ENCODE data around the gene TAGAP. TPM values are rescaled to one million over a fixed set of nuclear protein-coding genes. Genes with fewer than 3 reads are reported as not detected.

The TAGAP gene
- total and polyA plus RNA-seq, 9 of the 15 experiments (the other 6 are each of a cell fraction or from before 2014, with no cell fraction given), result 0.07 TPM; not detected in 8

DNA sequence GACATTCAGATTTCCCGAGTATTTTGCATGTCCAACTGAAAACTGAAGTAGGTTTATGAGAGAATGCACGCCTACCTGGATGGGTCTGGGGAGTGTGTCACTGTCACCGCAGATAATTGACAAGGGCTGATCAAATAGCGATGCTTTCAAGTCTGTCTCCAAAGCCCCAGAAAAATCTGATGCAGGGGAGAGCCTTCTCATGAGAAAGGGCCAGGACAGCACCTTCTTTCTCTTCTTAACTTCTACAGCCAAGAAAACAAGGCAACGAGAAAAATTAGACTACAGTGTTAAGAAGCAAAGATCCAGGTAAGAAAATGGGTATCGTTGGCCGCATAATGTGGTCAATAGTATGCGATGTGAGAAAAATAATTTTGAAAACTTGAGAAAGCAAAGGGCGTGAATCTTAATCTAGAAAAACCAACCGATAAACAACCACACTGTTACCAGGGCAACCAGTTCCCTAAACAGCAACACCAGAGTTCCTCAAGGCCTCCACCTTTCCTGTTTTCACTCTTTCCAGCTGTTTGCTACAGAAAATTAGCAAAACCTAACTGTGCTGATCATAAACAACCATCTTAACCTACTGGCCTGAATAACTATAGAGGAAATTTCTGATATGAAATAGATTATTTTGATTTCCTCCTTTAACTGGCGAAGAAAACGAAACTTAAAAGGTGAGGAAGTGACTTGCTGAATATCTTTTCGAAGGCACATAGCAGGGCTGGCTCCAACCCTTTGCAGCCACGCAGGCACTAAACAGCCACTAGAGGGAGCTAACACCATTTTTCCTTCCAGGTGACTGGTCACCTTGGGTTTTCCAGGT, 2.6 kb downstream of the TAGAP start (continued):
- TF ChIP-seq YY1 (IDR thresholded peaks at IDR 0.05; ENCODE audit: borderline replicate concordance in 1 of 3, control insufficient read depth in 1 of 3, extremely low read depth in 1 of 3, insufficient read depth in 3 of 3, insufficient read length in 1 of 3, insufficient replicate concordance in 2 of 3, low read depth in 1 of 3, low read length in 2 of 3) (no peak), NONO (IDR thresholded peaks at IDR 0.05; ENCODE audit: low read depth in 2 of 2, low read length in 1 of 2) (no peak), POLR2B (IDR thresholded peaks at IDR 0.05; ENCODE audit: low read depth, partially characterized antibody) (no peak), FOXJ3 (CRISPR knock-in tag; IDR thresholded peaks at IDR 0.05) (peak; percentile 87), ZNF707 (CRISPR knock-in tag; conservative IDR thresholded peaks at IDR 0.05) (no peak), WHSC1 (IDR thresholded peaks at IDR 0.05; ENCODE audit: low read length) (no peak), RUNX1 (IDR thresholded peaks at IDR 0.05; ENCODE audit: low read depth) (no peak), EZH2 (IDR thresholded peaks at IDR 0.05; ENCODE audit: borderline replicate concordance, low read depth, low read length) (no peak)
- TF ChIP-seq, protein P1, sequence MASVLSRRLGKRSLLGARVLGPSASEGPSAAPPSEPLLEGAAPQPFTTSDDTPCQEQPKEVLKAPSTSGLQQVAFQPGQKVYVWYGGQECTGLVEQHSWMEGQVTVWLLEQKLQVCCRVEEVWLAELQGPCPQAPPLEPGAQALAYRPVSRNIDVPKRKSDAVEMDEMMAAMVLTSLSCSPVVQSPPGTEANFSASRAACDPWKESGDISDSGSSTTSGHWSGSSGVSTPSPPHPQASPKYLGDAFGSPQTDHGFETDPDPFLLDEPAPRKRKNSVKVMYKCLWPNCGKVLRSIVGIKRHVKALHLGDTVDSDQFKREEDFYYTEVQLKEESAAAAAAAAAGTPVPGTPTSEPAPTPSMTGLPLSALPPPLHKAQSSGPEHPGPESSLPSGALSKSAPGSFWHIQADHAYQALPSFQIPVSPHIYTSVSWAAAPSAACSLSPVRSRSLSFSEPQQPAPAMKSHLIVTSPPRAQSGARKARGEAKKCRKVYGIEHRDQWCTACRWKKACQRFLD (CRISPR knock-in tag; IDR thresholded peaks at IDR 0.05), result 0 out of 2 replicates have a peak, but pooled peaks have one; percentile 26
- TF ChIP-seq, protein P2, sequence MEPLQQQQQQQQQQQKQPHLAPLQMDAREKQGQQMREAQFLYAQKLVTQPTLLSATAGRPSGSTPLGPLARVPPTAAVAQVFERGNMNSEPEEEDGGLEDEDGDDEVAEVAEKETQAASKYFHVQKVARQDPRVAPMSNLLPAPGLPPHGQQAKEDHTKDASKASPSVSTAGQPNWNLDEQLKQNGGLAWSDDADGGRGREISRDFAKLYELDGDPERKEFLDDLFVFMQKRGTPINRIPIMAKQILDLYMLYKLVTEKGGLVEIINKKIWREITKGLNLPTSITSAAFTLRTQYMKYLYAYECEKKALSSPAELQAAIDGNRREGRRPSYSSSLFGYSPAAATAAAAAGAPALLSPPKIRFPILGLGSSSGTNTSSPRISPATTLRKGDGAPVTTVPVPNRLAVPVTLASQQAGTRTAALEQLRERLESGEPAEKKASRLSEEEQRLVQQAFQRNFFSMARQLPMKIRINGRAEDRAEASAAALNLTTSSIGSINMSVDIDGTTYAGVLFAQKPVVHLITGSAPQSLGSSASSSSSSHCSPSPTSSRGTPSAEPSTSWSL (CRISPR knock-in tag; IDR thresholded peaks at IDR 0.05; ENCODE audit: borderline replicate concordance), result no peak
